GM23338 (cell line): ENCODE results near the gene KCNH6. TPM values are rescaled to one million over a fixed set of nuclear protein-coding genes. Genes with fewer than 3 reads are reported as not detected.

Experiments used
- ATAC-seq: fragments of 200-7000 bp; cut with Tn5 transposase; 3 replicates; pipeline ENCODE4 v1.9.1; 2020
- DNase-seq: peaks from one replicate; pipeline ENCODE4 v3.0.0-alpha.2; 2015; ENCODE audit warnings: low spot score
- H2AFZ ChIP-seq: fragments of 200-600 bp; sonication (generic); 2 replicates; pipeline ENCODE4 v1.8.0; 2016; ENCODE audit warnings: antibody characterized with exemption, mild to moderate bottlenecking, moderate library complexity
- H3F3A ChIP-seq: fragments of 200-600 bp; sonication (generic); replicated peaks from 2 replicates; pipeline ENCODE4 v1.8.0; 2017; ENCODE audit warnings: antibody characterized with exemption, mixed run types, low read depth
- H3K27ac ChIP-seq: fragments of 200-600 bp; sonication (generic); 2 replicates; pipeline ENCODE4 v1.6.1; 2016; ENCODE audit warnings: low read depth
- H3K27me3 ChIP-seq: fragments of 200-600 bp; sonication (generic); 2 replicates; pipeline ENCODE4 v1.8.0; 2016; ENCODE audit warnings: mild to moderate bottlenecking, mixed run types, moderate library complexity; ENCODE audit not compliant: insufficient read depth
- H3K36me3 ChIP-seq: fragments of 200-600 bp; sonication (generic); 2 replicates; pipeline ENCODE4 v1.8.0; 2016; ENCODE audit warnings: mild to moderate bottlenecking; ENCODE audit not compliant: insufficient read depth
- H3K4me1 ChIP-seq: fragments of 200-600 bp; sonication (generic); 2 replicates; pipeline ENCODE4 v1.8.0; 2016; ENCODE audit warnings: mild to moderate bottlenecking, moderate library complexity; ENCODE audit not compliant: insufficient read depth
- H3K4me2 ChIP-seq: fragments of 200-600 bp; sonication (generic); 2 replicates; pipeline ENCODE4 v1.7.1; 2017; ENCODE audit warnings: mixed run types
- H3K4me3 ChIP-seq: fragments of 200-600 bp; sonication (generic); 2 replicates; pipeline ENCODE4 v1.6.1; 2016; ENCODE audit warnings: mixed run types
- H3K79me2 ChIP-seq: fragments of 200-600 bp; sonication (generic); replicated peaks from 2 replicates; pipeline ENCODE4 v1.8.0; 2017; ENCODE audit warnings: mild to moderate bottlenecking; ENCODE audit not compliant: insufficient read depth
- H3K9me2 ChIP-seq: fragments of 200-600 bp; sonication (generic); 2 replicates; pipeline ENCODE4 v1.8.0; 2017; ENCODE audit not compliant: insufficient read depth
- H4K20me1 ChIP-seq: fragments of 200-600 bp; sonication (generic); replicated peaks from 2 replicates; pipeline ENCODE4 v1.8.0; 2017; ENCODE audit warnings: mild to moderate bottlenecking; ENCODE audit not compliant: insufficient read depth
- H3K27ac Mint-ChIP-seq: 2 replicates; pipeline ENCODE4 v1.8.0; 2020; ENCODE audit warnings: inconsistent platforms, mild to moderate bottlenecking, moderate library complexity, mixed read lengths
- H3K27me3 Mint-ChIP-seq: 3 replicates; pipeline ENCODE4 v1.8.0; 2022; ENCODE audit warnings: low read depth, mild to moderate bottlenecking, moderate library complexity, mixed read lengths, inconsistent platforms; ENCODE audit not compliant: insufficient read depth, poor library complexity
- H3K36me3 Mint-ChIP-seq: 3 replicates; pipeline ENCODE4 v1.8.0; 2021; ENCODE audit warnings: low read depth, mild to moderate bottlenecking, inconsistent platforms, moderate library complexity, mixed read lengths
- H3K4me1 Mint-ChIP-seq: 3 replicates; pipeline ENCODE4 v1.8.0; 2020; ENCODE audit warnings: mild to moderate bottlenecking, inconsistent platforms, mixed read lengths
- H3K4me3 Mint-ChIP-seq: 3 replicates; pipeline ENCODE4 v1.8.0; 2021; ENCODE audit warnings: moderate library complexity, mild to moderate bottlenecking, inconsistent platforms, mixed read lengths
- H3K9me3 Mint-ChIP-seq: 3 replicates; pipeline ENCODE4 v1.8.0; 2020; ENCODE audit warnings: moderate library complexity, mild to moderate bottlenecking, inconsistent platforms, mixed read lengths
- CREB1 ChIP-seq: fragments of 250-450 bp; sonication (Bioruptor Pico); IDR thresholded peaks from 2 replicates; pipeline ENCODE4 v1.5.0; 2020; ENCODE audit warnings: low read depth, mild to moderate bottlenecking, moderate library complexity
- EZH2 ChIP-seq: fragments of 200-600 bp; sonication (generic); IDR thresholded peaks from one replicate; pipeline ENCODE4 v1.8.0; 2017; ENCODE audit warnings: antibody characterized with exemption, mild to moderate bottlenecking, low read depth; ENCODE audit not compliant: unreplicated experiment
- EZH2phosphoT487 ChIP-seq: fragments of 200-600 bp; sonication (generic); IDR thresholded peaks from one replicate; pipeline ENCODE4 v1.8.1; 2018; ENCODE audit warnings: antibody characterized with exemption; ENCODE audit not compliant: unreplicated experiment
- JUNB ChIP-seq: IDR thresholded peaks from one replicate; pipeline ENCODE4 v1.6.1; 2016; ENCODE audit warnings: antibody characterized with exemption; ENCODE audit not compliant: unreplicated experiment
- NANOG ChIP-seq: IDR thresholded peaks from 2 replicates; pipeline ENCODE4 v1.6.1; 2016; ENCODE audit warnings: antibody characterized with exemption, borderline replicate concordance
- POLR2AphosphoS5 ChIP-seq: IDR thresholded peaks from 2 replicates; pipeline ENCODE4 v1.6.1; 2016; ENCODE audit warnings: antibody characterized with exemption, low read depth
- STAT1 ChIP-seq: IDR thresholded peaks from one replicate; pipeline ENCODE4 v1.6.1; 2016; ENCODE audit warnings: antibody characterized with exemption; ENCODE audit not compliant: unreplicated experiment
- ZNF114 ChIP-seq: fragments of 250-450 bp; sonication (Bioruptor Pico); IDR thresholded peaks from 2 replicates; pipeline ENCODE4 v1.5.0; 2020; ENCODE audit warnings: mild to moderate bottlenecking, moderate library complexity
- ZNF331 ChIP-seq: fragments of 250-450 bp; sonication (Bioruptor Pico); IDR thresholded peaks from 2 replicates; pipeline ENCODE4 v1.5.0; 2020; ENCODE audit warnings: low read depth, mild to moderate bottlenecking, moderate library complexity
- polyA plus RNA-seq: library from polyadenylated mRNA; unstranded; fragments of >200 nt; fragmentation: Nextera tagmentation; extraction: Ambion mirVana; gene quantifications from 2 replicates; pipeline ENCODE4 v1.2.1, GENCODE V29; 2016
- total RNA-seq: library from RNA; depleted of rRNA; stranded (reverse); fragments of >200 nt; shearing (Covaris generic); gene quantifications from 2 replicates; pipeline ENCODE4 v1.2.3, GENCODE V29; 2014
- TF ChIP-seq, protein P1 (sequence below), 2 experiments: fragments of 200-600 bp in 1 of 2; sonication (generic) in 1 of 2; conservative IDR thresholded peaks; 2 replicates each; pipeline versions ENCODE4 v1.5.1 to v1.6.1; 2016 to 2017; ENCODE audit warnings: antibody characterized with exemption in 2 of 2, low read depth in 2 of 2, mild to moderate bottlenecking in 2 of 2, moderate library complexity in 1 of 2
- TF ChIP-seq, protein P2 (sequence below): IDR thresholded peaks from one replicate; pipeline ENCODE4 v1.6.1; 2018; ENCODE audit warnings: antibody characterized with exemption; ENCODE audit not compliant: unreplicated experiment
- TF ChIP-seq, protein P3 (sequence below): IDR thresholded peaks from 2 replicates; pipeline ENCODE4 v1.6.1; 2016; ENCODE audit warnings: antibody characterized with exemption
- TF ChIP-seq, protein P4 (sequence below): fragments of 250-450 bp; sonication (Bioruptor Pico); IDR thresholded peaks from 2 replicates; pipeline ENCODE4 v1.5.0; 2020; ENCODE audit warnings: mild to moderate bottlenecking, moderate library complexity

Gene KCNH6
- total and polyA plus RNA-seq, 2 experiments from 2014 or later: 1.3 to 2.8 TPM

DNA sequence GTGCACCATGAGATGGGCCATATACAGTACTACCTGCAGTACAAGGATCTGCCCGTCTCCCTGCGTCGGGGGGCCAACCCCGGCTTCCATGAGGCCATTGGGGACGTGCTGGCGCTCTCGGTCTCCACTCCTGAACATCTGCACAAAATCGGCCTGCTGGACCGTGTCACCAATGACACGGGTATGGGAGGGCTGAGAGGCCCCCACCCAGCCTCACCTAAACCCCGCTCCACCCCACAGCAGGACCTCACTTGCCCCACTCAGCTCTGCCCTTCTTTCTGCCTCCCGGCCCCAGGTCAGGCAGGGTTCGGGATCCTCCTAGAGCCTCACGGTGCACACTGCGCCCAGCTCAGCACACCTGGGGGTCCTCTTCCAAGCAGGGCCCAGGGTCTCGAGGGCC lies 40.6 kb upstream of the KCNH6 start:
- H3K4me2 ChIP-seq: no peak overlapping the region
- ATAC-seq: no peak
- TF ChIP-seq NANOG (no peak), EZH2 (no peak), ZNF114 (CRISPR knock-in tag) (no peak), CREB1 (CRISPR knock-in tag) (no peak), JUNB (no peak), ZNF331 (no peak), POLR2AphosphoS5 (no peak), STAT1 (no peak), EZH2phosphoT487 (no peak)
- TF ChIP-seq, protein P1, sequence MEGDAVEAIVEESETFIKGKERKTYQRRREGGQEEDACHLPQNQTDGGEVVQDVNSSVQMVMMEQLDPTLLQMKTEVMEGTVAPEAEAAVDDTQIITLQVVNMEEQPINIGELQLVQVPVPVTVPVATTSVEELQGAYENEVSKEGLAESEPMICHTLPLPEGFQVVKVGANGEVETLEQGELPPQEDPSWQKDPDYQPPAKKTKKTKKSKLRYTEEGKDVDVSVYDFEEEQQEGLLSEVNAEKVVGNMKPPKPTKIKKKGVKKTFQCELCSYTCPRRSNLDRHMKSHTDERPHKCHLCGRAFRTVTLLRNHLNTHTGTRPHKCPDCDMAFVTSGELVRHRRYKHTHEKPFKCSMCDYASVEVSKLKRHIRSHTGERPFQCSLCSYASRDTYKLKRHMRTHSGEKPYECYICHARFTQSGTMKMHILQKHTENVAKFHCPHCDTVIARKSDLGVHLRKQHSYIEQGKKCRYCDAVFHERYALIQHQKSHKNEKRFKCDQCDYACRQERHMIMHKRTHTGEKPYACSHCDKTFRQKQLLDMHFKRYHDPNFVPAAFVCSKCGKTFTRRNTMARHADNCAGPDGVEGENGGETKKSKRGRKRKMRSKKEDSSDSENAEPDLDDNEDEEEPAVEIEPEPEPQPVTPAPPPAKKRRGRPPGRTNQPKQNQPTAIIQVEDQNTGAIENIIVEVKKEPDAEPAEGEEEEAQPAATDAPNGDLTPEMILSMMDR (conservative IDR thresholded peaks at IDR 0.05; ENCODE audit: low read depth in 2 of 2): no peak
- TF ChIP-seq, protein P2, sequence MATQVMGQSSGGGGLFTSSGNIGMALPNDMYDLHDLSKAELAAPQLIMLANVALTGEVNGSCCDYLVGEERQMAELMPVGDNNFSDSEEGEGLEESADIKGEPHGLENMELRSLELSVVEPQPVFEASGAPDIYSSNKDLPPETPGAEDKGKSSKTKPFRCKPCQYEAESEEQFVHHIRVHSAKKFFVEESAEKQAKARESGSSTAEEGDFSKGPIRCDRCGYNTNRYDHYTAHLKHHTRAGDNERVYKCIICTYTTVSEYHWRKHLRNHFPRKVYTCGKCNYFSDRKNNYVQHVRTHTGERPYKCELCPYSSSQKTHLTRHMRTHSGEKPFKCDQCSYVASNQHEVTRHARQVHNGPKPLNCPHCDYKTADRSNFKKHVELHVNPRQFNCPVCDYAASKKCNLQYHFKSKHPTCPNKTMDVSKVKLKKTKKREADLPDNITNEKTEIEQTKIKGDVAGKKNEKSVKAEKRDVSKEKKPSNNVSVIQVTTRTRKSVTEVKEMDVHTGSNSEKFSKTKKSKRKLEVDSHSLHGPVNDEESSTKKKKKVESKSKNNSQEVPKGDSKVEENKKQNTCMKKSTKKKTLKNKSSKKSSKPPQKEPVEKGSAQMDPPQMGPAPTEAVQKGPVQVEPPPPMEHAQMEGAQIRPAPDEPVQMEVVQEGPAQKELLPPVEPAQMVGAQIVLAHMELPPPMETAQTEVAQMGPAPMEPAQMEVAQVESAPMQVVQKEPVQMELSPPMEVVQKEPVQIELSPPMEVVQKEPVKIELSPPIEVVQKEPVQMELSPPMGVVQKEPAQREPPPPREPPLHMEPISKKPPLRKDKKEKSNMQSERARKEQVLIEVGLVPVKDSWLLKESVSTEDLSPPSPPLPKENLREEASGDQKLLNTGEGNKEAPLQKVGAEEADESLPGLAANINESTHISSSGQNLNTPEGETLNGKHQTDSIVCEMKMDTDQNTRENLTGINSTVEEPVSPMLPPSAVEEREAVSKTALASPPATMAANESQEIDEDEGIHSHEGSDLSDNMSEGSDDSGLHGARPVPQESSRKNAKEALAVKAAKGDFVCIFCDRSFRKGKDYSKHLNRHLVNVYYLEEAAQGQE: no peak
- TF ChIP-seq, protein P3, sequence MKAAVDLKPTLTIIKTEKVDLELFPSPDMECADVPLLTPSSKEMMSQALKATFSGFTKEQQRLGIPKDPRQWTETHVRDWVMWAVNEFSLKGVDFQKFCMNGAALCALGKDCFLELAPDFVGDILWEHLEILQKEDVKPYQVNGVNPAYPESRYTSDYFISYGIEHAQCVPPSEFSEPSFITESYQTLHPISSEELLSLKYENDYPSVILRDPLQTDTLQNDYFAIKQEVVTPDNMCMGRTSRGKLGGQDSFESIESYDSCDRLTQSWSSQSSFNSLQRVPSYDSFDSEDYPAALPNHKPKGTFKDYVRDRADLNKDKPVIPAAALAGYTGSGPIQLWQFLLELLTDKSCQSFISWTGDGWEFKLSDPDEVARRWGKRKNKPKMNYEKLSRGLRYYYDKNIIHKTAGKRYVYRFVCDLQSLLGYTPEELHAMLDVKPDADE: no peak
- TF ChIP-seq, protein P4, sequence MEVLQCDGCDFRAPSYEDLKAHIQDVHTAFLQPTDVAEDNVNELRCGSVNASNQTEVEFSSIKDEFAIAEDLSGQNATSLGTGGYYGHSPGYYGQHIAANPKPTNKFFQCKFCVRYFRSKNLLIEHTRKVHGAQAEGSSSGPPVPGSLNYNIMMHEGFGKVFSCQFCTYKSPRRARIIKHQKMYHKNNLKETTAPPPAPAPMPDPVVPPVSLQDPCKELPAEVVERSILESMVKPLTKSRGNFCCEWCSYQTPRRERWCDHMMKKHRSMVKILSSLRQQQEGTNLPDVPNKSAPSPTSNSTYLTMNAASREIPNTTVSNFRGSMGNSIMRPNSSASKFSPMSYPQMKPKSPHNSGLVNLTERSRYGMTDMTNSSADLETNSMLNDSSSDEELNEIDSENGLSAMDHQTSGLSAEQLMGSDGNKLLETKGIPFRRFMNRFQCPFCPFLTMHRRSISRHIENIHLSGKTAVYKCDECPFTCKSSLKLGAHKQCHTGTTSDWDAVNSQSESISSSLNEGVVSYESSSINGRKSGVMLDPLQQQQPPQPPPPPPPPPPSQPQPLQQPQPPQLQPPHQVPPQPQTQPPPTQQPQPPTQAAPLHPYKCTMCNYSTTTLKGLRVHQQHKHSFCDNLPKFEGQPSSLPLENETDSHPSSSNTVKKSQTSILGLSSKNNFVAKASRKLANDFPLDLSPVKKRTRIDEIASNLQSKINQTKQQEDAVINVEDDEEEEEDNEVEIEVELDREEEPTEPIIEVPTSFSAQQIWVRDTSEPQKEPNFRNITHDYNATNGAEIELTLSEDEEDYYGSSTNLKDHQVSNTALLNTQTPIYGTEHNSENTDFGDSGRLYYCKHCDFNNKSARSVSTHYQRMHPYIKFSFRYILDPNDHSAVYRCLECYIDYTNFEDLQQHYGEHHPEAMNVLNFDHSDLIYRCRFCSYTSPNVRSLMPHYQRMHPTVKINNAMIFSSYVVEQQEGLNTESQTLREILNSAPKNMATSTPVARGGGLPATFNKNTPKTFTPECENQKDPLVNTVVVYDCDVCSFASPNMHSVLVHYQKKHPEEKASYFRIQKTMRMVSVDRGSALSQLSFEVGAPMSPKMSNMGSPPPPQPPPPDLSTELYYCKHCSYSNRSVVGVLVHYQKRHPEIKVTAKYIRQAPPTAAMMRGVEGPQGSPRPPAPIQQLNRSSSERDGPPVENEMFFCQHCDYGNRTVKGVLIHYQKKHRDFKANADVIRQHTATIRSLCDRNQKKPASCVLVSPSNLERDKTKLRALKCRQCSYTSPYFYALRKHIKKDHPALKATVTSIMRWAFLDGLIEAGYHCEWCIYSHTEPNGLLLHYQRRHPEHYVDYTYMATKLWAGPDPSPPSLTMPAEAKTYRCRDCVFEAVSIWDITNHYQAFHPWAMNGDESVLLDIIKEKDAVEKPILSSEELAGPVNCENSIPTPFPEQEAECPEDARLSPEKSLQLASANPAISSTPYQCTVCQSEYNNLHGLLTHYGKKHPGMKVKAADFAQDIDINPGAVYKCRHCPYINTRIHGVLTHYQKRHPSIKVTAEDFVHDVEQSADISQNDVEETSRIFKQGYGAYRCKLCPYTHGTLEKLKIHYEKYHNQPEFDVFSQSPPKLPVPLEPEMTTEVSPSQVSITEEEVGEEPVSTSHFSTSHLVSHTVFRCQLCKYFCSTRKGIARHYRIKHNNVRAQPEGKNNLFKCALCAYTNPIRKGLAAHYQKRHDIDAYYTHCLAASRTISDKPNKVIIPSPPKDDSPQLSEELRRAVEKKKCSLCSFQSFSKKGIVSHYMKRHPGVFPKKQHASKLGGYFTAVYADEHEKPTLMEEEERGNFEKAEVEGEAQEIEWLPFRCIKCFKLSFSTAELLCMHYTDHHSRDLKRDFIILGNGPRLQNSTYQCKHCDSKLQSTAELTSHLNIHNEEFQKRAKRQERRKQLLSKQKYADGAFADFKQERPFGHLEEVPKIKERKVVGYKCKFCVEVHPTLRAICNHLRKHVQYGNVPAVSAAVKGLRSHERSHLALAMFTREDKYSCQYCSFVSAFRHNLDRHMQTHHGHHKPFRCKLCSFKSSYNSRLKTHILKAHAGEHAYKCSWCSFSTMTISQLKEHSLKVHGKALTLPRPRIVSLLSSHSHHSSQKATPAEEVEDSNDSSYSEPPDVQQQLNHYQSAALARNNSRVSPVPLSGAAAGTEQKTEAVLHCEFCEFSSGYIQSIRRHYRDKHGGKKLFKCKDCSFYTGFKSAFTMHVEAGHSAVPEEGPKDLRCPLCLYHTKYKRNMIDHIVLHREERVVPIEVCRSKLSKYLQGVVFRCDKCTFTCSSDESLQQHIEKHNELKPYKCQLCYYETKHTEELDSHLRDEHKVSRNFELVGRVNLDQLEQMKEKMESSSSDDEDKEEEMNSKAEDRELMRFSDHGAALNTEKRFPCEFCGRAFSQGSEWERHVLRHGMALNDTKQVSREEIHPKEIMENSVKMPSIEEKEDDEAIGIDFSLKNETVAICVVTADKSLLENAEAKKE: no peak
- no peak overlapping the region for H3K4me3 ChIP-seq
- H3K27me3 ChIP-seq: peaks cover 13% of the 10 kb centered on the region
- no peak overlapping the region for H2AFZ ChIP-seq
- no peaks in the 10 kb centered on the region; the same call in 2 of the 3 replicates for H3K36me3 Mint-ChIP-seq
- no peak overlapping the region for H3K27ac ChIP-seq
- peaks cover 13% of the 10 kb centered on the region for H3K4me1 ChIP-seq
- no peaks in the 10 kb centered on the region for H4K20me1 ChIP-seq
- no peaks in the 10 kb centered on the region for H3K36me3 ChIP-seq
- H3K4me1 Mint-ChIP-seq: peaks cover 18% of the 10 kb centered on the region
- H3K4me3 Mint-ChIP-seq: no peak overlapping the region
- 0 out of 2 replicates have a peak, but pooled peaks cover 4% of the 10 kb centered on the region for H3F3A ChIP-seq
- no peaks in the 10 kb centered on the region for H3K9me2 ChIP-seq
- H3K27me3 Mint-ChIP-seq: peaks cover 23% of the 10 kb centered on the region
- no peaks in the 10 kb centered on the region; the same call in 2 of the 3 replicates for H3K9me3 Mint-ChIP-seq
- H3K79me2 ChIP-seq: no peaks in the 10 kb centered on the region
- peak overlapping the region; percentile 43; the same call in 1 of the 2 replicates for H3K27ac Mint-ChIP-seq
- DNase-seq: no peak
